ENCODE results near the gene PDE3A.

PDE3A gene

GRCh38 chr12:20452496-20453010 lies 84.2 kb downstream of the PDE3A start:
- H3K36me3 ChIP-seq (ENCODE audit: control insufficient read depth, insufficient read depth, low read length) = no peaks in the 10 kb centered on the region
- no peak overlapping the region for H3K27ac ChIP-seq (ENCODE audit: low read length)
- WGBS (ENCODE audit: insufficient coverage, insufficient read length) = no CpG with 5 or more reads among the region's 4 CpGs
- no peaks in the 10 kb centered on the region; the same call in 1 of the 2 replicates for H3K4me1 ChIP-seq (ENCODE audit: control insufficient read depth, insufficient read depth, low read length)
- H3K27me3 ChIP-seq (ENCODE audit: control insufficient read depth, insufficient read depth, low read length) = no peaks in the 10 kb centered on the region
- H3K4me3 ChIP-seq (ENCODE audit: low read length) = no peak overlapping the region
- DNase-seq (ENCODE audit: low read depth, low spot score) = no peak
- H3K9me3 ChIP-seq (ENCODE audit: control insufficient read depth, insufficient read depth, low read length) = no peaks in the 10 kb centered on the region

- DNase-seq (ENCODE audit: low read depth, low spot score) = no peak
- Histone ChIP-seq H3K36me3 (ENCODE audit: control insufficient read depth, insufficient read depth, low read length) (no peaks in the 10 kb centered on the region), H3K4me1 (ENCODE audit: control insufficient read depth, insufficient read depth, low read length) (no peaks in the 10 kb centered on the region; the same call in 1 of the 2 replicates), H3K9me3 (ENCODE audit: control insufficient read depth, insufficient read depth, low read length) (no peaks in the 10 kb centered on the region), H3K4me3 (ENCODE audit: low read length) (no peak overlapping the region), H3K27ac (ENCODE audit: low read length) (no peak overlapping the region), H3K27me3 (ENCODE audit: control insufficient read depth, insufficient read depth, low read length) (no peaks in the 10 kb centered on the region)
- WGBS (ENCODE audit: insufficient coverage, insufficient read length) = no CpG with 5 or more reads among the region's 6 CpGs
Measured at GRCh38 chr12:20453756-20454310, 85.5 kb downstream of the PDE3A start.

GRCh38 chr12:20455001-20455706 lies 86.8 kb downstream of the PDE3A start:
- no CpG with 5 or more reads among the region's 4 CpGs for WGBS (ENCODE audit: insufficient coverage, insufficient read length)
- Histone ChIP-seq H3K36me3 (ENCODE audit: control insufficient read depth, insufficient read depth, low read length) (no peaks in the 10 kb centered on the region), H3K4me1 (ENCODE audit: control insufficient read depth, insufficient read depth, low read length) (no peaks in the 10 kb centered on the region; the same call in 1 of the 2 replicates), H3K9me3 (ENCODE audit: control insufficient read depth, insufficient read depth, low read length) (no peaks in the 10 kb centered on the region), H3K4me3 (ENCODE audit: low read length) (no peak overlapping the region), H3K27ac (ENCODE audit: low read length) (no peak overlapping the region), H3K27me3 (ENCODE audit: control insufficient read depth, insufficient read depth, low read length) (no peaks in the 10 kb centered on the region)
- no peak for DNase-seq (ENCODE audit: low read depth, low spot score)

GRCh38 chr12:20457582-20457981 lies 89.2 kb downstream of the PDE3A start:
- Histone ChIP-seq H3K4me3 (ENCODE audit: low read length) (no peak overlapping the region), H3K27ac (ENCODE audit: low read length) (no peak overlapping the region), H3K9me3 (ENCODE audit: control insufficient read depth, insufficient read depth, low read length) (no peaks in the 10 kb centered on the region), H3K27me3 (ENCODE audit: control insufficient read depth, insufficient read depth, low read length) (no peaks in the 10 kb centered on the region), H3K4me1 (ENCODE audit: control insufficient read depth, insufficient read depth, low read length) (no peaks in the 10 kb centered on the region; the same call in 1 of the 2 replicates), H3K36me3 (ENCODE audit: control insufficient read depth, insufficient read depth, low read length) (no peaks in the 10 kb centered on the region)
- no peak for DNase-seq (ENCODE audit: low read depth, low spot score)
- no CpG with 5 or more reads among the region's 2 CpGs for WGBS (ENCODE audit: insufficient coverage, insufficient read length)

GRCh38 chr12:20458011-20458410 lies 89.7 kb downstream of the PDE3A start:
- no CpG with 5 or more reads among the region's 1 CpG for WGBS (ENCODE audit: insufficient coverage, insufficient read length)

GRCh38 chr12:20459920-20460319 lies 91.6 kb downstream of the PDE3A start:
- no peaks in the 10 kb centered on the region for H3K4me1 ChIP-seq (ENCODE audit: control insufficient read depth, insufficient read depth, low read length)
- H3K36me3 ChIP-seq (ENCODE audit: control insufficient read depth, insufficient read depth, low read length) = no peaks in the 10 kb centered on the region
- H3K9me3 ChIP-seq (ENCODE audit: control insufficient read depth, insufficient read depth, low read length) = no peaks in the 10 kb centered on the region
- no CpG with 5 or more reads among the region's 1 CpG for WGBS (ENCODE audit: insufficient coverage, insufficient read length)
- no peak for DNase-seq (ENCODE audit: low read depth, low spot score)
- no peak overlapping the region for H3K4me3 ChIP-seq (ENCODE audit: low read length)
- no peaks in the 10 kb centered on the region for H3K27me3 ChIP-seq (ENCODE audit: control insufficient read depth, insufficient read depth, low read length)
- no peak overlapping the region for H3K27ac ChIP-seq (ENCODE audit: low read length)

More at GRCh38 chr12:20458011-20458410, 89.7 kb downstream of the PDE3A start:
- Histone ChIP-seq H3K4me1 (ENCODE audit: control insufficient read depth, insufficient read depth, low read length) (no peaks in the 10 kb centered on the region), H3K4me3 (ENCODE audit: low read length) (no peak overlapping the region), H3K36me3 (ENCODE audit: control insufficient read depth, insufficient read depth, low read length) (no peaks in the 10 kb centered on the region), H3K27me3 (ENCODE audit: control insufficient read depth, insufficient read depth, low read length) (no peaks in the 10 kb centered on the region), H3K27ac (ENCODE audit: low read length) (no peak overlapping the region), H3K9me3 (ENCODE audit: control insufficient read depth, insufficient read depth, low read length) (no peaks in the 10 kb centered on the region)
- DNase-seq (ENCODE audit: low read depth, low spot score) = no peak

GRCh38 chr12:20460956-20461355 lies 92.6 kb downstream of the PDE3A start:
- H3K9me3 ChIP-seq (ENCODE audit: control insufficient read depth, insufficient read depth, low read length) = no peaks in the 10 kb centered on the region
- no peaks in the 10 kb centered on the region for H3K27me3 ChIP-seq (ENCODE audit: control insufficient read depth, insufficient read depth, low read length)
- no peaks in the 10 kb centered on the region for H3K4me1 ChIP-seq (ENCODE audit: control insufficient read depth, insufficient read depth, low read length)
- WGBS (ENCODE audit: insufficient coverage, insufficient read length) = no CpG with 5 or more reads among the region's 2 CpGs
- no peak for DNase-seq (ENCODE audit: low read depth, low spot score)
- no peak overlapping the region for H3K27ac ChIP-seq (ENCODE audit: low read length)
- H3K4me3 ChIP-seq (ENCODE audit: low read length) = no peak overlapping the region
- no peaks in the 10 kb centered on the region for H3K36me3 ChIP-seq (ENCODE audit: control insufficient read depth, insufficient read depth, low read length)

- no peaks in the 10 kb centered on the region for H3K9me3 ChIP-seq (ENCODE audit: control insufficient read depth, insufficient read depth, low read length)
- no peak overlapping the region for H3K4me3 ChIP-seq (ENCODE audit: low read length)
- H3K27me3 ChIP-seq (ENCODE audit: control insufficient read depth, insufficient read depth, low read length) = no peaks in the 10 kb centered on the region
- no peaks in the 10 kb centered on the region for H3K4me1 ChIP-seq (ENCODE audit: control insufficient read depth, insufficient read depth, low read length)
- H3K36me3 ChIP-seq (ENCODE audit: control insufficient read depth, insufficient read depth, low read length) = no peaks in the 10 kb centered on the region
- no peak overlapping the region for H3K27ac ChIP-seq (ENCODE audit: low read length)
- DNase-seq (ENCODE audit: low read depth, low spot score) = no peak
- no CpG with 5 or more reads among the region's 2 CpGs for WGBS (ENCODE audit: insufficient coverage, insufficient read length)
Measured at GRCh38 chr12:20463913-20464524, 95.7 kb downstream of the PDE3A start.

GRCh38 chr12:20469300-20469699 lies 101.0 kb downstream of the PDE3A start:
- no peak overlapping the region for H3K4me3 ChIP-seq (ENCODE audit: low read length)
- no peak overlapping the region for H3K27ac ChIP-seq (ENCODE audit: low read length)
- H3K9me3 ChIP-seq (ENCODE audit: control insufficient read depth, insufficient read depth, low read length) = no peaks in the 10 kb centered on the region
- DNase-seq (ENCODE audit: low read depth, low spot score) = no peak
- no CpG with 5 or more reads among the region's 4 CpGs for WGBS (ENCODE audit: insufficient coverage, insufficient read length)
- H3K4me1 ChIP-seq (ENCODE audit: control insufficient read depth, insufficient read depth, low read length) = no peaks in the 10 kb centered on the region
- no peaks in the 10 kb centered on the region for H3K36me3 ChIP-seq (ENCODE audit: control insufficient read depth, insufficient read depth, low read length)
- no peaks in the 10 kb centered on the region for H3K27me3 ChIP-seq (ENCODE audit: control insufficient read depth, insufficient read depth, low read length)

GRCh38 chr12:20469756-20470155 lies 101.4 kb downstream of the PDE3A start:
- Histone ChIP-seq H3K9me3 (ENCODE audit: control insufficient read depth, insufficient read depth, low read length) (no peaks in the 10 kb centered on the region), H3K4me3 (ENCODE audit: low read length) (no peak overlapping the region), H3K4me1 (ENCODE audit: control insufficient read depth, insufficient read depth, low read length) (no peaks in the 10 kb centered on the region), H3K27ac (ENCODE audit: low read length) (no peak overlapping the region), H3K36me3 (ENCODE audit: control insufficient read depth, insufficient read depth, low read length) (no peaks in the 10 kb centered on the region), H3K27me3 (ENCODE audit: control insufficient read depth, insufficient read depth, low read length) (no peaks in the 10 kb centered on the region)
- no peak for DNase-seq (ENCODE audit: low read depth, low spot score)
